Type B pancreatic cell (in vitro differentiated cells): ENCODE results near the gene CHI3L2. TPM values are rescaled to one million over a fixed set of nuclear protein-coding genes. Genes with fewer than 3 reads are reported as not detected.
A peak's percentile ranks its signal among the peaks of the same experiment; 100 is the strongest.

Experiments
- DNase-seq: peaks from one replicate; pipeline ENCODE4 v3.0.0; 2021; ENCODE audit warnings: mixed read lengths; ENCODE audit not compliant: unreplicated experiment; ENCODE audit errors: extremely low spot score
- H3K27ac Mint-ChIP-seq: 2 replicates; pipeline ENCODE4 v1.8.0; 2021; ENCODE audit warnings: mild to moderate bottlenecking, mixed read lengths
- H3K27me3 Mint-ChIP-seq: 2 replicates; pipeline ENCODE4 v1.8.0; 2021; ENCODE audit warnings: mixed read lengths
- H3K36me3 Mint-ChIP-seq: 2 replicates; pipeline ENCODE4 v1.8.0; 2021; ENCODE audit warnings: mixed read lengths
- H3K4me1 Mint-ChIP-seq: one replicate; pipeline ENCODE4 v1.8.0; 2021; ENCODE audit warnings: mixed read lengths; ENCODE audit not compliant: unreplicated experiment
- H3K4me3 Mint-ChIP-seq: 2 replicates; pipeline ENCODE4 v1.8.0; 2021; ENCODE audit warnings: mild to moderate bottlenecking, mixed read lengths
- H3K9me3 Mint-ChIP-seq: 2 replicates; pipeline ENCODE4 v1.8.0; 2021; ENCODE audit warnings: mixed read lengths
- CTCF ChIP-seq: fragments of 200-600 bp; sonication (generic); conservative IDR thresholded peaks from 2 replicates; pipeline ENCODE4 v1.5.0; 2021; ENCODE audit warnings: antibody characterized with exemption, mild to moderate bottlenecking
- total RNA-seq: library from RNA; stranded (reverse); gene quantifications from 2 replicates; pipeline ENCODE4 v1.2.1, GENCODE V29; 2021; ENCODE audit warnings: low replicate concordance

CHI3L2 gene
- total RNA-seq, 1 donor from 2014 or later = 0.72 TPM

GRCh38 chr1:111209622-111210021 lies 17.9 kb upstream of the CHI3L2 start:
- H3K27me3 Mint-ChIP-seq = peaks cover 5% of the 10 kb centered on the region
- no peaks in the 10 kb centered on the region for H3K36me3 Mint-ChIP-seq
- no peak for TF ChIP-seq CTCF

GRCh38 chr1:111211921-111212320 lies 15.6 kb upstream of the CHI3L2 start:
- no peaks in the 10 kb centered on the region for H3K27me3 Mint-ChIP-seq
- no peak for DNase-seq
- TF ChIP-seq CTCF = no peak
- peaks cover 19% of the 10 kb centered on the region for H3K4me1 Mint-ChIP-seq
- peaks cover 3% of the 10 kb centered on the region for H3K36me3 Mint-ChIP-seq
- peaks cover 5% of the 10 kb centered on the region for H3K9me3 Mint-ChIP-seq
- H3K27ac Mint-ChIP-seq = no peak overlapping the region
- no peak overlapping the region for H3K4me3 Mint-ChIP-seq

More at GRCh38 chr1:111209622-111210021, 17.9 kb upstream of the CHI3L2 start:
- peaks cover 11% of the 10 kb centered on the region for H3K4me1 Mint-ChIP-seq
- peaks cover 5% of the 10 kb centered on the region for H3K9me3 Mint-ChIP-seq
- H3K4me3 Mint-ChIP-seq = no peak overlapping the region
- H3K27ac Mint-ChIP-seq = no peak overlapping the region
- DNase-seq = no peak

GRCh38 chr1:111212634-111213335 lies 14.7 kb upstream of the CHI3L2 start:
- Mint-ChIP-seq H3K4me1 (peaks cover 19% of the 10 kb centered on the region), H3K27ac (peak overlapping the region; percentile 97), H3K4me3 (no peak overlapping the region), H3K27me3 (no peaks in the 10 kb centered on the region), H3K36me3 (peaks cover 4% of the 10 kb centered on the region), H3K9me3 (peaks cover 5% of the 10 kb centered on the region)
- no peak for DNase-seq
- no peak for TF ChIP-seq CTCF

GRCh38 chr1:111213412-111213811 lies 14.1 kb upstream of the CHI3L2 start:
- peak overlapping the region; percentile 97 for H3K27ac Mint-ChIP-seq
- no peaks in the 10 kb centered on the region for H3K27me3 Mint-ChIP-seq
- H3K36me3 Mint-ChIP-seq = peaks cover 4% of the 10 kb centered on the region

GRCh38 chr1:111214074-111214801 lies 13.3 kb upstream of the CHI3L2 start:
- peaks cover 20% of the 10 kb centered on the region for H3K4me1 Mint-ChIP-seq
- H3K27ac Mint-ChIP-seq = peak overlapping the region; percentile 97
- no peak for TF ChIP-seq CTCF
- H3K9me3 Mint-ChIP-seq = peaks cover 5% of the 10 kb centered on the region
- H3K27me3 Mint-ChIP-seq = no peaks in the 10 kb centered on the region
- DNase-seq = no peak
- peaks cover 4% of the 10 kb centered on the region for H3K36me3 Mint-ChIP-seq
- peak overlapping the region; percentile 22 for H3K4me3 Mint-ChIP-seq

More at GRCh38 chr1:111213412-111213811, 14.1 kb upstream of the CHI3L2 start:
- Mint-ChIP-seq H3K4me3 (peak overlapping the region; percentile 26), H3K9me3 (peaks cover 5% of the 10 kb centered on the region), H3K4me1 (peaks cover 19% of the 10 kb centered on the region)
- TF ChIP-seq CTCF = no peak
- no peak for DNase-seq
